HG03103 (cell line): ENCODE data around the gene PXDC1.
"Not testable (repeated sequence)": the region's sequence is repeated elsewhere in the genome, so short reads cannot be mapped to it uniquely, and the experiment has no call there.

ENCODE experiments used
- ATAC-seq: cut with Tn5 transposase; IDR thresholded peaks from one replicate; pipeline ENCODE4 v1.9.1; 2021; ENCODE audit warnings: low read depth; ENCODE audit not compliant: unreplicated experiment

Gene PXDC1

GRCh38 chr6:3784423-3784822 is 32.9 kb upstream of the PXDC1 start:
- no peak for ATAC-seq

DNA sequence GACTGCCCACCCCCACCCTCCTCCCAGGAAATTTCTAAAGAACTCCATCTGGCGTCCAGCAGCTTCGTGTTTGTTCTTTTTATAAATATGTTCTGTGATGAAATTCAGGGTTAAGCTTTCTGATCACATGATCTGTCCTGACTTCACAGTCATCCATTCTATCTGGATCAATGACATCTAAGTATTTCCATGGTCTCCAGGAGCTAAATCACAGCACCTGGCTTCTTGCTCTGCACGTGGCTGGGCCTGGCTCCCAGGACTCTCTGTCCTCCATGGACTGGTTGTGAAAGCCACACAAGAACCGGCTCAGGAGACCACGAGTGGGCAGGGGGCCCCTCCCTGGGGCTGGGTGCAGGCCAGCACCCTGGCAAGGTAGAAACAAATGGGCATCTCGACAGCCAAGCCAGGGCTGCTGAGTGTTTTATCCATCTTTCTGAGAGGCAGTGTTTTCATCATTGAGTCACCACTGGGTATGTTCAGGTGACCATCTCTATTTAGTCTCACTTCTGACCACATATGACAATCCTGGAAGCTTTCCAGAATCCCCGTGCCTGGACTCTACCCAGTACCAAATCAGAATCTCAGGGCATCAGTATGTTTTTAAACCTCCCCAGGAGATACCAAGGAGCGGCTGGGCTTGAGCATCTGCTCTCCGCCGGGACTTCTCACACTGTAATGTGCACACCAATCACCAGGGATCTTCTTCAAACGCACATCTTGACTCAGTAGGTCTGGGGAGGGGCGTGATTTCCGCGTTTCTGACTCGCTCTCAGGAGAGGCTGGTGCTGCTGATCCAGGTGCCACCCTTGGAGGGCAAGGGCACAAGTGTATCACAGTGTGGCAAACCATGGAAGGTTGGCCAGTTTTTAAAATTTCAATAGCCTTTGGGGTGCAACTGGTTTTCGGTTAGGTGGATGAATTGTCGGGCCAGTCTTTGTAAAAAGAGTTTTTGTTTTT is 31.6 kb upstream of the PXDC1 start:
- no peak for ATAC-seq

DNA sequence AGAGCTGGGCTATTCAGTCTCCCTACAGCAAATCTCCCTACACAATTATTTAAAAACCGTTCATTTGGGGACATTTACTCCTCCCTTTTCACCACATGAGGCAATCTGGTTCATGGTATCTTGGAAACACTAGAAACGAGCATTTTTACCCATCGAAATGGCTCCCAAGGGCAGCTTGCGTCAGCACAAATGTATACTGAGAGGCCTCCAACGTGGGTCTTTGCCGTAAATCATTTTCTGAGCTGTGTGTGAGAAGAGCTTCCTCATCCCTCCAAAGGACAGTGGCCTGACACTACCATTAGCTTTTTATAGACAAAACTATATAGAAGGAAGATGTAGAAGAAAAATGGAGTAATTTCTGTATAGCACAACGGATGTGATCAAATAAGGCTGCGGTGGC is 30.0 kb upstream of the PXDC1 start:
- ATAC-seq: no peak

GRCh38 chr6:3779574-3779849 is 28.0 kb upstream of the PXDC1 start:
- no peak for ATAC-seq

DNA sequence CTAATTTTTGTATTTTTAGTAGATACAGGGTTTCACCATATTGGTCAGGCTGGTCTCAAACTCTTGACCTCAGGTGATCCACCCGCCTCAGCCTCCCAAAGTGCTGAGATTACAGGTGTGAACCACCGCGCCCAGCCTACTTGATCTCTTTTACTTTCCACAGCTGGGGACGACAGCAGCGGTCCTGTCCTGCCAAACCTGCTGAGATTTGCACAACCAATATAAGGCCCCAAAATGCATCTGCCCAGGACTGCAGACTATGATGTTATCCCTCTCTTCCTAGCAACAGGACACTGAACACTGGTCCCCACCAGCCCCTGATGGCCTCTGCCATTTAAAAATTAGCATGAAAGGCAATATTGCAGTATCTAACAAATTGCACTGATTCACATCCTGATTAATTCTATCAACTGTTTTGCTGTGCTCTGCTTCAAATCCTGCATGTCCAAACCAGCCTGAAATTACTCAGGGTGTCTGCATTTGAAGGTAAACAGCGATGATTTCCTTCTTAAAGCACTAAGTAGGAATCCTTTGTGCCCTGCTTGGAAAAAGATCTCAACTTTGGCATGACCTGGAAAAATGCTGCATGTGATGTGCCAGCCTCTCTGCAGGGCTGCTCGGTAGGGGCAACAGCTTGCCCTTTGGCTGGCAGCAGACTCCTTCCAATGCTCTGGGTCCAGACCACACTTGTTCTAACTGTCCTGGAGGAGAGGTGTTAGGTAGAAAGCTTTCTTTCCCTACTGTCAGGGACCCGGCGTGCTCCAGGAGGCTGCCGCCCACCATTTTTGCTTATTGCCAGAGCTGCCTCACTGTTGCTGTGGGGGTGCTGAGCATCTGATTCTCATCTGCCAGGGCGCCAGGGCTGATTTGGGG is 27.4 kb upstream of the PXDC1 start:
- no peak for ATAC-seq

GRCh38 chr6:3777730-3778461 is 26.4 kb upstream of the PXDC1 start:
- no peak for ATAC-seq

DNA sequence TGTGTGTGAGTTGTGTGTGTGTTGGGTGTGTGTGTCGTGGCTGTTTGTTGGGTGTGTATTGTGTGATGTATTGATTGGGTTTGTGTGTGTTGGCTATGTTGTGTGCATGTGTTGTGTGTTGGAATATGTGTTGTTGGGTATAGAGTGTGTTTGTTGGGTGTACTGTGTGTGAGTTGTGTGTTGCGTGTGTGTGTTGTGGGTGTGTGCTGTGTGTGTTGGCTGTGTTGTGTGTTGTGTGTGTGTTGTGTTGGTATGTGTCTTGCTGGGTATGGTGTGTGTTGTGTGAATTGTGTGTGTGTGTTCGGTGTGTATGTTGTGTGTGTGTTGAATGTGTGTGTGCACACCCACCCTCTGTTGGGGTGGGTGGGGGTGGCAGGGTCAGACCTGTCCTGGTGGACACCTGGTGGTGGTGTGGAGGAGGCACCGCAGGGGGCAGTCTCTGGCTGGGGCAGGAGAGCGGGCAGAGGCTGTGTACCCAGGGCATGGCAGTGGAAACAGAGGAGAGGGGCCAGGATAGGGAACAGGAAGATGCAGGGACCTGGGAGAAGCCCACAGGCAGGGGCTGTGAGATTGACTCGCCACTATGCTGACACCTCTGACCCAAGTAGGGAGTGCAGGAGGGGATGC is 25.5 kb upstream of the PXDC1 start:
- no peak for ATAC-seq

GRCh38 chr6:3775847-3776246 is 24.3 kb upstream of the PXDC1 start:
- no peak for ATAC-seq

DNA sequence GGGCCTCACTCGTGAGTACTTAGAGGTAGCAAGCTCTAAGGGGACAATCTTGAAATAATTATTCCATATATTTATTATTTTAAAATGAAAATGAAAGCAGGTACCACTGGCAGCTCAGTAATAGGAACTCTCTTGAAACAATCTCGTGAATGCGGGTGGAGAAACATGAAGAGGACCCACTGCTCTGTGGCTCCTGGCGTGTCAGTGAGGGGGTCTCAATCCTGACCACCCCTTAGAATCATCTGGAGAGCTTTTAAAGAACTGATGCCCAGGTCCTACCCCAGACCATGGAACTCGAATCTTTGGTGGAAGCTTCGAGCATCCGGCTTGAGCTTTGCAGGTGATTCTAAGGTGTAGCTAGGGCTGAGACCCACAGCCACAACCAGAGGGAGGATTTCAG is 23.9 kb upstream of the PXDC1 start:
- no peak for ATAC-seq

DNA sequence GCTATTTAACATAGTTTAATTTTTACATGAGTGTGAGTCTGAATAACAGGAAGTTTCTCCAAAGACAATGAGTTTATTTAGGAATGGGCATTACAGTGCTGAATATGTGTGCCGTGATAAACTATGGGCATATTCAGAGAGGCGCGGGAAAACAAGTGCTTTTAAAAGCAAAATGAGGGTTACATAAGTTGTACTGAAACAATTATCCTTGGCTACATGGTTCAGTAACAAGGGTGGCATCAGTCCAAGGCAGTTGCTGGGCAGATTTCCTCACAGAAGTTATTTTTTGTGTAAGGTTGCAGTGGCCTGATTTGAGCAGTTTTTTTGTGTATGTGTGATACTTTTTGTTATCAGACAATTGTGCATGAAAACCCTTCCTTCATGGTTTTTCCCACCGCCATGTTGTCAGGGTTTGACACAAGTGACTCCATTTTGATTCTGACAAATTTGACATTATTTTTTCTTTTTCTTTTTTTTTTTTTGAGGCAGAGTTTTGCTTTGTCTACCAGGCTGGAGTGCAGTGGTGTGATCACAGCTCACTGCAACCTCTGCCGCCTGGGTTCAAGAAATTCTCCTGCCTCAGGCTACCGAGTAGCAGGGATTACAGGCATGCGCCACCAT is 22.3 kb upstream of the PXDC1 start:
- ATAC-seq: no peak

GRCh38 chr6:3772127-3772999 is 20.9 kb upstream of the PXDC1 start:
- ATAC-seq: not testable (repeated sequence)

GRCh38 chr6:3771407-3772011 is 20.0 kb upstream of the PXDC1 start:
- ATAC-seq: no peak

DNA sequence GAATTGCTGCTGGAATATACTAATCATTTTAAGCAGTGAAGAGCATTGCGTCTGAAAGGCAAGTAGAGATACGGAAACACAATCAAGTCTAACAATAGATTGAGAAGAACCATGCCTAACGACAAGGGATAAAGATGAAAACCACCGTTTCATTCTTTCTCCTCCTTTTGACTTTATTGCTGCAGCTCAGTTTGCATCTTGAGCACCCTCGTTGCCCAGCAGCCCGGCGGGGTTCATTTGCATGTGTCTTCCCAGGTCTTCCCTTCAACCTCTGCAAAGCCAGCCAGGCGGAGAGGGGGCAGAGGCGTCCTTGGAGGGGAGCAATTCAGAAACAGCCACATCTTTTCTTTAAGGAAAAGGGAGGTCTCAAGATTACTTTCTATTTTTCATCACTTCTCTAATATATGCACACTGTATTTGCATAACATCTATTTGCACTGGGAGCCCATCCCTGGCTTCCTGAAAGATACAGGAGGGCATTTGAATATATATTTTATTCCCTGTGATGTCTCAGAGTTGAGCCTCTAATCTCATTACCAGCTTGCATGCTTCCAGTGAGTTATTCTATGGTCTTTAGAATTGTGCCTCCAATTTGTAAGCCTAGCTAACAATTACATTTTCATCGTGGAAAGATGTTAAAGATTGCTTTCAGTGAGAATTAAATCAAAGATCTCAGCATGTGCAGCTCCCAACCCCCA is 18.7 kb upstream of the PXDC1 start:
- ATAC-seq: no peak

GRCh38 chr6:3769610-3770009 is 18.1 kb upstream of the PXDC1 start:
- ATAC-seq: no peak

DNA sequence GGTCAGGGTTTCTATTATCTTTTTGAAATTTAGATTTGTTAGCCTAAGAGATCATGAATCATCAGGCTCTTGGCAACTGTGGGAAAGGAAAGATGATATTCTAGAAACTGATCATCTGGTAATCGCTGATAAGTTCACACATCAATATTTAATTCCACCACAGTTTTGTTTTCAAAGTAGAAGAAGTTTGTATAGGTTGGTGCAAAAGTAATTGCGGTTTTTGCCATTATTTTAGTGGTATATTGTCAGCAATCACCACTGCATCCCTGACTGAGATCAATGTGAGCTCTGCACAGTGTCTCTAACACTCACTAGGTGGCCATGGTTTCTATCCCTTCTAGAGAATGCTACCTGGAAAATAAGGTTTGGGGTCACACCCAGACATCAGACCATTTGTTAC is 17.0 kb upstream of the PXDC1 start:
- ATAC-seq: no peak

DNA sequence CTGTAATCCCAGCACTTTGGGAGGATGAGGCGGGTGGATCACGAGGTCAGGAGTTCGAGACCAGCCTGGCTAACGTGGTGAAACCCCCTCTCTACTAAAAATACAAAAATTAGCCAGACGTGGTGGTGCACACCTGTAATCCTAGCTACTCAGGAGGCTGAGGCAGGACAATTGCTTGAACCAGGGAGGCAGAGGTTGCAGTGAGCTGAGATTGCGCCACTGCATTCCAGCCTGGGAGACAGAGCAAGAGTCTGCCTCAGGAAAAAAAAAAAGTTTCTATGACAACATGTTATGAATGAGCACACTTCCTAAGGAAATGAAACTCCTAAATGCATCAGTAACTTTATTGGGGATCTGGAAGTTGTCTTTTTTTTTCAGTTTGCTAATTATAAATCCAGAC is 16.0 kb upstream of the PXDC1 start:
- ATAC-seq: not testable (repeated sequence)

- no peak for ATAC-seq
Measured at GRCh38 chr6:3766214-3766613, 14.7 kb upstream of the PXDC1 start.

- no peak for ATAC-seq
Measured at GRCh38 chr6:3765415-3765814, 13.9 kb upstream of the PXDC1 start.
